HL-60 (cell line): Measurements from ENCODE around the gene SMPD1.

Experiments
- DNase-seq, 2 experiments: peaks; one replicate each; pipeline ENCODE4 v3.0.0-alpha.2; 2010 to 2020; ENCODE audit warnings: low read depth in 1 of 2, low spot score in 1 of 2
- H3K27ac ChIP-seq: fragments of 250-450 bp; sonication (Bioruptor Pico); replicated peaks from 2 replicates; pipeline ENCODE4 v1.5.1; 2020; ENCODE audit warnings: mild to moderate bottlenecking, moderate library complexity
- H3K27me3 ChIP-seq: fragments of 250-450 bp; sonication (Bioruptor Pico); 2 replicates; pipeline ENCODE4 v1.5.1; 2021; ENCODE audit warnings: mild to moderate bottlenecking, moderate library complexity; ENCODE audit not compliant: insufficient read depth, poor library complexity, severe bottlenecking
- H3K4me3 ChIP-seq: replicated peaks from 2 replicates; pipeline ENCODE4 v1.5.1; 2011; ENCODE audit warnings: mild to moderate bottlenecking, control low read depth, low read length; ENCODE audit not compliant: insufficient read depth
- CTCF ChIP-seq: IDR thresholded peaks from one replicate; pipeline ENCODE4 v1.5.1; 2011; ENCODE audit warnings: low read length, control low read depth, inconsistent platforms; ENCODE audit not compliant: insufficient read depth
- GABPA ChIP-seq: IDR thresholded peaks from 2 replicates; pipeline ENCODE4 v1.6.1; 2012; ENCODE audit warnings: low read depth
- POLR2AphosphoS5 ChIP-seq: IDR thresholded peaks from 2 replicates; pipeline ENCODE4 v1.6.1; 2012; ENCODE audit warnings: low read depth
- REST ChIP-seq: IDR thresholded peaks from 2 replicates; pipeline ENCODE4 v1.6.1; 2012; ENCODE audit warnings: low read depth; ENCODE audit not compliant: insufficient replicate concordance
- SPI1 ChIP-seq: IDR thresholded peaks from 2 replicates; pipeline ENCODE4 v1.6.1; 2012; ENCODE audit warnings: low read depth, mild to moderate bottlenecking, borderline replicate concordance

The SMPD1 gene

GRCh38 chr11:6431861-6432260 lies 41.6 kb downstream of the SMPD1 start:
- H3K4me3 ChIP-seq: no peak overlapping the region
- no peak for DNase-seq
- H3K27me3 ChIP-seq: no peaks in the 10 kb centered on the region
- no peak for TF ChIP-seq CTCF
- no peak for TF ChIP-seq SPI1
- no peak for TF ChIP-seq GABPA
- no peak for TF ChIP-seq POLR2AphosphoS5
- no peak overlapping the region for H3K27ac ChIP-seq

- no peaks in the 10 kb centered on the region for H3K27me3 ChIP-seq
- DNase-seq: no peak
- H3K4me3 ChIP-seq: no peak overlapping the region
- H3K27ac ChIP-seq: no peak overlapping the region
- TF ChIP-seq POLR2AphosphoS5: no peak
- TF ChIP-seq SPI1: no peak
- no peak for TF ChIP-seq CTCF
- no peak for TF ChIP-seq REST
- no peak for TF ChIP-seq GABPA
Observed at GRCh38 chr11:6433998-6434660, 43.9 kb downstream of the SMPD1 start.

GRCh38 chr11:6437423-6437822 lies 47.1 kb downstream of the SMPD1 start:
- Histone ChIP-seq H3K27me3 (no peaks in the 10 kb centered on the region), H3K27ac (no peak overlapping the region), H3K4me3 (no peak overlapping the region)
- TF ChIP-seq REST (no peak), CTCF (no peak), SPI1 (no peak), GABPA (no peak), POLR2AphosphoS5 (no peak)
- DNase-seq: no peak

- Histone ChIP-seq H3K27me3 (no peaks in the 10 kb centered on the region), H3K4me3 (no peak overlapping the region), H3K27ac (no peak overlapping the region)
- peak in 1 of 2 experiments; percentile 68 for DNase-seq
- TF ChIP-seq CTCF (no peak), GABPA (no peak), SPI1 (peak; percentile 92)
Observed at GRCh38 chr11:6437993-6438392, 47.7 kb downstream of the SMPD1 start.
